Activated T-cell treated with anti-CD3 and anti-CD28 coated beads for 1 hour (primary cell): Measurements from ENCODE around the gene C22orf39.

Source experiments
- DNase-seq: peaks from one replicate; pipeline ENCODE4 v3.0.0-alpha.2; 2020; ENCODE audit warnings: low read depth

Gene C22orf39

GRCh38 chr22:19398652-19399051 lies 48.9 kb downstream of the C22orf39 start:
- no peak for DNase-seq

GRCh38 chr22:19398206-19398605 lies 49.3 kb downstream of the C22orf39 start:
- no peak for DNase-seq

GRCh38 chr22:19397734-19398104 lies 49.8 kb downstream of the C22orf39 start:
- DNase-seq, result no peak

- DNase-seq, result no peak
Observed at GRCh38 chr22:19396934-19397733, 50.4 kb downstream of the C22orf39 start.

- no peak for DNase-seq
Observed at GRCh38 chr22:19396561-19396933, 51.0 kb downstream of the C22orf39 start.

GRCh38 chr22:19395276-19395675 lies 52.2 kb downstream of the C22orf39 start:
- DNase-seq, result no peak

- DNase-seq, result no peak
Observed at GRCh38 chr22:19394274-19395050, 53.0 kb downstream of the C22orf39 start.

- no peak for DNase-seq
Observed at GRCh38 chr22:19393704-19394103, 53.8 kb downstream of the C22orf39 start.
